HepG2 (cell line): ENCODE results near the gene CELF5. TPM values are rescaled to one million over a fixed set of nuclear protein-coding genes. Genes with fewer than 3 reads are reported as not detected.

Experiments used
- ADNP ChIP-seq: sonication (generic); formaldehyde crosslinking; IDR thresholded peaks from 2 replicates; pipeline ENCODE4 v1.4.0; 2020; ENCODE audit warnings: missing genetic modification reagents
- AGO1 ChIP-seq: fragments of 200-400 bp; formaldehyde crosslinking; IDR thresholded peaks from 2 replicates; pipeline ENCODE4 v1.6.1; 2017; ENCODE audit warnings: mild to moderate bottlenecking, low read depth, low read length, moderate library complexity; ENCODE audit not compliant: poor library complexity, severe bottlenecking
- HCFC1 ChIP-seq: fragments of 150-350 bp; IDR thresholded peaks from 2 replicates; pipeline ENCODE4 v1.6.1; 2014; ENCODE audit warnings: low read depth, low read length
- KDM1A ChIP-seq: IDR thresholded peaks from 2 replicates; pipeline ENCODE4 v1.6.1; 2016; ENCODE audit warnings: missing compliant biosample characterization
- MBNL3 ChIP-seq: fragments of 250-450 bp; sonication (Bioruptor Pico); conservative IDR thresholded peaks from 2 replicates; pipeline ENCODE4 v1.8.0; 2022; ENCODE audit warnings: mild to moderate bottlenecking, inconsistent platforms
- PRDM10 ChIP-seq: sonication (generic); formaldehyde crosslinking; IDR thresholded peaks from 2 replicates; pipeline ENCODE4 v1.4.0; 2020; ENCODE audit warnings: low read depth, missing genetic modification reagents
- RAD21 ChIP-seq: fragments of 450-650 bp; formaldehyde crosslinking; IDR thresholded peaks from 2 replicates; pipeline ENCODE4 v1.5.0; 2020; ENCODE audit warnings: mild to moderate bottlenecking
- SOX13 ChIP-seq, 3 experiments: fragments of 450-650 bp in 1 of 3; sonication (generic) in 1 of 3; formaldehyde crosslinking in 1 of 3; IDR thresholded peaks in 2 of 3; conservative IDR thresholded peaks in 1 of 3; 2 replicates each; pipeline versions ENCODE4 v1.5.0 to v1.6.1; 2016 to 2020; ENCODE audit warnings: antibody characterized with exemption in 1 of 3, mild to moderate bottlenecking in 1 of 3, missing compliant biosample characterization in 1 of 3, missing genetic modification reagents in 1 of 3, moderate library complexity in 1 of 3
- SP1 ChIP-seq, 2 experiments: fragments of 450-650 bp in 1 of 2; sonication (generic) in 1 of 2; formaldehyde crosslinking in 1 of 2; IDR thresholded peaks; 2 replicates each; pipeline versions ENCODE4 v1.4.0 to v1.6.1; 2016 to 2020; ENCODE audit warnings: missing genetic modification reagents in 1 of 2
- ZC3H4 ChIP-seq: sonication (generic); formaldehyde crosslinking; IDR thresholded peaks from 2 replicates; pipeline ENCODE4 v1.4.0; 2020; ENCODE audit warnings: missing genetic modification reagents, borderline replicate concordance
- ZMYM3 ChIP-seq: sonication (generic); formaldehyde crosslinking; IDR thresholded peaks from 2 replicates; pipeline ENCODE4 v1.5.1; 2020; ENCODE audit warnings: mild to moderate bottlenecking, missing genetic modification reagents
- ZNF326 ChIP-seq: sonication (generic); formaldehyde crosslinking; IDR thresholded peaks from 2 replicates; pipeline ENCODE4 v1.4.0; 2020; ENCODE audit warnings: missing genetic modification reagents, borderline replicate concordance
- ZNF609 ChIP-seq: sonication (generic); formaldehyde crosslinking; IDR thresholded peaks from 2 replicates; pipeline ENCODE4 v1.4.0; 2020; ENCODE audit warnings: mild to moderate bottlenecking, missing genetic modification reagents, borderline replicate concordance
- ZNF639 ChIP-seq: conservative IDR thresholded peaks from 2 replicates; pipeline ENCODE4 v1.6.1; 2018; ENCODE audit warnings: missing genetic modification reagents
- polyA plus RNA-seq, 8 experiments: library from polyadenylated mRNA; depleted of rRNA in 3 of 8; stranded (reverse) in 7 of 8; unstranded in 1 of 8; fragments of >200 nt; fragmentation: Illumina TruSeq in 4 of 8; extraction: Trizol in 4 of 8; gene quantifications; 2 replicates each; pipeline versions ENCODE4 v1.2.1 to v1.2.3, GENCODE V29; 2011 to 2016; ENCODE audit warnings: low read depth in 4 of 8, missing spikeins in 1 of 8, mixed read lengths in 1 of 8; ENCODE audit not compliant: insufficient read depth in 1 of 8
- total RNA-seq, 5 experiments: library from RNA; depleted of rRNA; stranded (reverse); fragments of >200 nt; fragmentation: Illumina TruSeq; extraction: Trizol; gene quantifications; 2 replicates each; pipeline ENCODE4 v1.2.3, GENCODE V29; 2016; ENCODE audit warnings: low read depth in 1 of 5

The CELF5 gene
- total and polyA plus RNA-seq, 2 of the 13 experiments (the other 11 are each of a cell fraction or from before 2014, with no cell fraction given): 0.31 to 0.84 TPM

- TF ChIP-seq PRDM10 (CRISPR knock-in tag): no peak
- TF ChIP-seq ZNF639: no peak
- peak; percentile 94 for TF ChIP-seq ZMYM3 (CRISPR knock-in tag)
- 0 out of 2 replicates have a peak, but pooled peaks have one; percentile 11 for TF ChIP-seq ZNF326 (CRISPR knock-in tag)
- no peak for TF ChIP-seq ZNF609 (CRISPR knock-in tag)
- TF ChIP-seq ZC3H4 (CRISPR knock-in tag): no peak
- TF ChIP-seq KDM1A (CRISPR knock-in tag): peak; percentile 54; the same call in 1 of the 2 replicates
- no peak for TF ChIP-seq SOX13 (IDR thresholded peaks at IDR 0.05)
- no peak for TF ChIP-seq SOX13 (CRISPR knock-in tag; conservative IDR thresholded peaks at IDR 0.05 in 1 of 2, IDR thresholded peaks at IDR 0.05 in 1 of 2)
- no peak for TF ChIP-seq MBNL3
- TF ChIP-seq SP1 (IDR thresholded peaks at IDR 0.05): no peak
- 0 out of 2 replicates have a peak, but pooled peaks have one; percentile 12 for TF ChIP-seq SP1 (CRISPR knock-in tag; IDR thresholded peaks at IDR 0.05)
- TF ChIP-seq HCFC1: no peak
- peak; percentile 46 for TF ChIP-seq RAD21 (CRISPR knock-in tag)
- peak; percentile 92 for TF ChIP-seq AGO1
- peak; percentile 93 for TF ChIP-seq ADNP (CRISPR knock-in tag)
Measured at GRCh38 chr19:3210347-3211017, 14.0 kb upstream of the CELF5 start (continued).
